Endothelial cell of hepatic sinusoid (primary cell): ENCODE measurements around the gene DNM1L.

Source experiments
- in situ Hi-C: cut with HindIII; loops from 2 replicates; pipeline ENCODE4 v1.10.0; 2017; ENCODE audit warnings: low sequenced_read_pairs

Gene DNM1L

GRCh38 chr12:32679091-32679919 is at the start of gene DNM1L:
Gene DNM1L, plus strand, starts transcription at chr12:32679301. Its CDS starts 63 bp downstream, at chr12:32679364.
- in situ Hi-C loops: no loop called here

- in situ Hi-C loops: no loop called here
Observed at GRCh38 chr12:32641287-32641901, 37.7 kb upstream of the DNM1L start.

GRCh38 chr12:32644431-32644830 is 34.7 kb upstream of the DNM1L start:
- in situ Hi-C loops: no loop called here

DNA sequence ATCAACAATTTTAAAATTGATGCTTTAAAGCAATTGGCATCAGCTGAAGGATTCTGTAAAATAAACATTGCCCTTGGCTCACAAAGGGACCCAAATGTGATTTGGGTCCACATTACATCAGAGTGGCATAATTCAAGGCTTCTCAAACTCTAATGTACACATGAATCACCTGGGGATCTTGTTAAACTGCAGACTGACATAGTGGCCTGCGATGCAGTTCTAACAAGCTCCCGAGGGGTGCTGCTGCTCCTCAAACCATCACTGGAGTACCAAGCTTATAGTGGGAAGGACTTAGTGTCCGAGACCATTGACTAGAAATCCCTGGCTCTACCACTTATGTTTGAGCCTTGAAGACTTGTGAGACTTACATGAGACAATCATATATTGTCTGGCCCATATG is 31.8 kb upstream of the DNM1L start:
- in situ Hi-C loops: loop anchor here (5.0 kb wide), 1 partner anchor 45 kb away; no protein-coding TSS in a partner anchor

- in situ Hi-C loops: no loop called here
Observed at GRCh38 chr12:32650508-32650907, 28.6 kb upstream of the DNM1L start.

GRCh38 chr12:32651151-32651955 is 27.7 kb upstream of the DNM1L start:
- in situ Hi-C loops: no loop called here

DNA sequence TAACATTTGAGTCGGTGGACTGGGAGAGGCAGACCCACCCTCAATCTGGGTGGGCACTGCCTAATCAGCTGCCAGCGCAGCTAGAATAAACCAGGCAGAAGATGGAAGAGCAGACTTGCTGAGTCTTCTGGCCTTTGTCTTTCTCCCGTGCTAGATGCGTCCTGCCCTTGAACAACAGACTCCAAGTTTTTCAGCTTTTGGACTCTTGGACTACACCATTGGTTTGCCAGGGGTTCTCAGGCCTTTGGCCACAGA is 27.2 kb upstream of the DNM1L start:
- in situ Hi-C loops: no loop called here

- in situ Hi-C loops: no loop called here
Observed at GRCh38 chr12:32659908-32660440, 19.1 kb upstream of the DNM1L start.

DNA sequence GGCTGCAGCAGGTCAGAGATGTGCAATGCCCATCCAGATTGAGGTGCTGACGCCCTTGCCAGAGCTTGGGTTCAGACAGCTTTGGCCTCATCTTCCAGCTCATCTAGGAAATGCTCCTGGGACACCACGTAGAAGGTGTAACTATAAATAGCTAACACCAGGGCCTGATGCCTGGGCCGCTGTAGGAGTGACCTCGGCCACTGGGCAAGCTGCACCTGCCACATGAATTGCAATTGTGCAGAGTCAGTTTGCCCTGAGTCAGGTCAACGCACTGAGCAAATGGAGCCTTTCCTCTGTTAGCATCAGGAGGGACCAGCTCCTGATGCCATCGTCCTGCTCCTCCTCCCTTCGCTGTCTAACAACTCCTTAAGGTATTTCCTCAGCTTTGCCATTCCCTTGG is 17.4 kb upstream of the DNM1L start:
- in situ Hi-C loops: no loop called here

GRCh38 chr12:32662665-32663064 is 16.4 kb upstream of the DNM1L start:
- in situ Hi-C loops: no loop called here

- in situ Hi-C loops: no loop called here
Observed at GRCh38 chr12:32666018-32666417, 13.1 kb upstream of the DNM1L start.

DNA sequence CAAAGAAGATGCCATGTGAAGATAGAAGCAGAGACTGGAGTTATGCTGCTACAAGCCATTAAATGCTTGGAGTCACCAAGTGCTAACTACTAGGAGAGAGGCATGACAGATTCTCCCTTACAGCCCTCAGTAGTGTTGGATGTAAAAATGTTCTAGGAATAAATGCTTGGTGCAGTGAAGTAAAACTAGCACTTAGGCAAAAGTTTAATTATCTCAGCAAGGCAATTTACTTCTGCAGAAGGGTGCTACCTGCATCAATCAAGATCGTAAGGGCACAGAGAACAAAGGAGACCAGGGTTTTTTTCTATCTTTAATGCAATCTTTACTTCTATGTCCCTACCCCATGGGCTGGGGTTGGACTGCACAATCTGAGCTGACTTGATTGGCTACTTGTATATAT is 9.5 kb upstream of the DNM1L start:
- in situ Hi-C loops: no loop called here

GRCh38 chr12:32671930-32672780 is 6.9 kb upstream of the DNM1L start:
- in situ Hi-C loops: loop anchor here (5.0 kb wide), 1 partner anchor 220 kb away; no protein-coding TSS in a partner anchor

DNA sequence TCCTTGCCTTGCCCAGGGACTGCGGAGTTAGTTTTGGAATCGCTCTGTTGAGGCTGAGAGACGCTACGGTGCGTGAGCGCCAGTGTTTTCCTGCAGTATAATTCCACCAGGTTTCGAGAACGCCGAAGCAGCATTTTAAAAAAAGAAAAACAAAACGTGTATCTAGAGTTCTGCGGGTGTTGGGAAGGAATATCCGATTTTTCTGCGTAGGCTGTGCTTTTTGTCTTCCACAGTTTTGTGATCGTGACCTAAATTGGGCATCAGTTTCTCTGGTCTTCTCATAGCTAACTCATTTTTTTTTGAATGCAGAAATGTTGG is 778 bp downstream of the DNM1L start:
- in situ Hi-C loops: no loop called here

GRCh38 chr12:32680787-32681186 is 1.7 kb downstream of the DNM1L start:
- in situ Hi-C loops: no loop called here

DNA sequence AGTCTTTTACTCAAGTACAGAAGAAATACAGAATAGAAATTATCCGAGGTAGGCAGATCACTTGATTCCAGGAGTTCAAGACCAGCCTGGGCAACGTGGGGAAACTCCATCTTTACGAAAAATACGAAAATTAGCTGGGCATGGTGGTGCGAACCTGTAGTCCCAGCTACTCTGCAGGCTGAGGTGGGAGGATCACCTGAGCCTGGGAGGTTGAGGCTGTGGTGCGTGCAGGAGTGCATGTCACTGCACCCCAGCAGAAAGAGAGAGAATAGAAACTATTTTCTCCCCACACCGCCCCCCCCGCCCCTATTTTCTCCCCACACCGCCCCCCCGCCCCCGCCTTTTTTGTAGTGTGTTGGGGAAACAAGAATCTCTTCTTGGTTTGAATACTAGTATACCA is 2.2 kb downstream of the DNM1L start:
- in situ Hi-C loops: no loop called here

DNA sequence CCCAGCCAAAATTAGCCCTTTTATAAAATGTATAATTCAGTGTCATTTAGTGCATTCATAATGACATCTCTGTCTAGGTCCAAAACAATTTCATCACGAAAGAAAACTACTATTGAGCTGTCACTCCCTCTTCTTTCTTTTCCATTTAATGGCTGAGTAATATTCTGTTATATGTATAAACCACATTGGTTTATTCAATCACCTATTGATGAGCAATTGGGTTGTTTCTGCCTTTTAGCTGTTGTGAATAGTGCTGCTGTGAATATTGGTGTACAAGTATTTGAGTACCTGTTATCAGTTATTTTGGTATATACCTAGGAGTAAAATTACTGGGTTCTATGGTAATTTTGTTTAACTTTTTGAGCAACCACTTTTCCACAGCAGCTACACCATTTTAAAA is 7.2 kb downstream of the DNM1L start:
- in situ Hi-C loops: no loop called here

GRCh38 chr12:32688786-32689185 is 9.7 kb downstream of the DNM1L start:
- in situ Hi-C loops: no loop called here

DNA sequence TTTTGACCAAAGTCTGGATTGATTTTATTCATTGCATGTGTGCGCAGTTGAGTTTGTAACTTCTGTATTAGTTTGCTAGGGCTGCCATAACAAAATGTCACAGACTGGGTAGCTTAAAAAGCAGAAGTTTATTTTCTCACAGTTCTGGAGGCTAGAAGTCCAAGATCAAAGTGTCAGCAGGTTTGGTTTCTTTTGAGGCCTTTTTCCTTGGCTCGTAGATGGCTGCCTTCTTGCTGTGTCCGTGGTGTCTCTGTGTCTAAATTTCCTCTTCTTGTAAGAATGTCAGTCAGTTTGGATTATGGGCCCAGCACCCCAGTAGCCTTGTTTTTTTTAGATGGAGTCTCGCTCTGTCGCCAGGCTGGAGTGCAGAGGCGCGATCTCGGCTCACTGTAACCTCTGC is 11.8 kb downstream of the DNM1L start:
- in situ Hi-C loops: loop anchor here (5.0 kb wide), 1 partner anchor 44 kb away; no protein-coding TSS in a partner anchor

GRCh38 chr12:32692358-32692757 is 13.3 kb downstream of the DNM1L start:
- in situ Hi-C loops: loop anchor here (5.0 kb wide), 1 partner anchor 45 kb away; no protein-coding TSS in a partner anchor

GRCh38 chr12:32693036-32693435 is 13.9 kb downstream of the DNM1L start:
- in situ Hi-C loops: loop anchor here (5.0 kb wide), 1 partner anchor 46 kb away; no protein-coding TSS in a partner anchor
